ENCODE measurements around the gene CYB5RL. TPM values are rescaled to one million over a fixed set of nuclear protein-coding genes. Genes with fewer than 3 reads are reported as not detected.

CYB5RL gene
- total and polyA plus RNA-seq, 4 donors, result 2.2 to 9.0 (median 5.2) TPM

DNA sequence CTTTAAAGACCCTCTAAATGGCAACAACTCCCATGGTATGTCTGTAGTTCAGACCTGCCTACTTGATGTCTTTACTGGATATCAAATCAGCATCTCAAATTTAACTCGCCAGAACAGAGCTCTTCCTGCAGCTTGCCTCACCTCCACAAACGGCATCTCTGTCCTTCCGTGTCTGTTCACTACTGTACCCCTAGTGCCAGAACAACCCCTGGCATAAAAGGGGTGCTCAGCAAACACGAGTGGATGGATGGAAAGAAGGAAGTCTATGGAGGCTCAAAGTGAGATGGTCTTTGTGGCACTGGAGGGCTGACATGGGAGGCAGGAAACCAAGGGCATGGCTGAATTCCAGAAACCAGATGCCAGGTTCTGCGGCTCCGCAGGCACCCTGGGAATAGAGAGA lies 22.9 kb upstream of the CYB5RL start:
- no peaks in the 10 kb centered on the region for H3K9me3 ChIP-seq (ENCODE audit: control insufficient read depth in 4 of 4, insufficient read depth in 3 of 4, low read length in 3 of 4)
- TF ChIP-seq, protein P1, sequence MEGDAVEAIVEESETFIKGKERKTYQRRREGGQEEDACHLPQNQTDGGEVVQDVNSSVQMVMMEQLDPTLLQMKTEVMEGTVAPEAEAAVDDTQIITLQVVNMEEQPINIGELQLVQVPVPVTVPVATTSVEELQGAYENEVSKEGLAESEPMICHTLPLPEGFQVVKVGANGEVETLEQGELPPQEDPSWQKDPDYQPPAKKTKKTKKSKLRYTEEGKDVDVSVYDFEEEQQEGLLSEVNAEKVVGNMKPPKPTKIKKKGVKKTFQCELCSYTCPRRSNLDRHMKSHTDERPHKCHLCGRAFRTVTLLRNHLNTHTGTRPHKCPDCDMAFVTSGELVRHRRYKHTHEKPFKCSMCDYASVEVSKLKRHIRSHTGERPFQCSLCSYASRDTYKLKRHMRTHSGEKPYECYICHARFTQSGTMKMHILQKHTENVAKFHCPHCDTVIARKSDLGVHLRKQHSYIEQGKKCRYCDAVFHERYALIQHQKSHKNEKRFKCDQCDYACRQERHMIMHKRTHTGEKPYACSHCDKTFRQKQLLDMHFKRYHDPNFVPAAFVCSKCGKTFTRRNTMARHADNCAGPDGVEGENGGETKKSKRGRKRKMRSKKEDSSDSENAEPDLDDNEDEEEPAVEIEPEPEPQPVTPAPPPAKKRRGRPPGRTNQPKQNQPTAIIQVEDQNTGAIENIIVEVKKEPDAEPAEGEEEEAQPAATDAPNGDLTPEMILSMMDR (IDR thresholded peaks at IDR 0.05; ENCODE audit: control extremely low read depth, extremely low read depth), result no peak
- H3K4me3 ChIP-seq, result no peak overlapping the region
- no peaks in the 10 kb centered on the region for H3K27me3 ChIP-seq (ENCODE audit: control insufficient read depth in 3 of 3, insufficient read depth in 3 of 3, low read length in 2 of 3)
- DNase-seq, result no peak
- 75 to 78% methylated on average over 6 of the region's 6 CpGs for WGBS, 2 donors
- H3K27ac ChIP-seq (ENCODE audit: low read depth in 1 of 2, low read length in 1 of 2), result no peak overlapping the region
- peaks cover 5 to 20% (median 10%) of the 10 kb centered on the region in 5 donors for H3K4me1 ChIP-seq (ENCODE audit: control insufficient read depth in 5 of 5, insufficient read depth in 5 of 5, low read length in 5 of 5)
- H3K9ac ChIP-seq (ENCODE audit: insufficient read depth in 1 of 2, low read length in 2 of 2), result no peak overlapping the region
- H3K36me3 ChIP-seq (ENCODE audit: control insufficient read depth in 4 of 4, insufficient read depth in 4 of 4, low read length in 4 of 4), result peaks cover 7 to 21% (median 19%) of the 10 kb centered on the region in 4 donors
- no peak for ATAC-seq (ENCODE audit: insufficient read depth, low FRiP score)

DNA sequence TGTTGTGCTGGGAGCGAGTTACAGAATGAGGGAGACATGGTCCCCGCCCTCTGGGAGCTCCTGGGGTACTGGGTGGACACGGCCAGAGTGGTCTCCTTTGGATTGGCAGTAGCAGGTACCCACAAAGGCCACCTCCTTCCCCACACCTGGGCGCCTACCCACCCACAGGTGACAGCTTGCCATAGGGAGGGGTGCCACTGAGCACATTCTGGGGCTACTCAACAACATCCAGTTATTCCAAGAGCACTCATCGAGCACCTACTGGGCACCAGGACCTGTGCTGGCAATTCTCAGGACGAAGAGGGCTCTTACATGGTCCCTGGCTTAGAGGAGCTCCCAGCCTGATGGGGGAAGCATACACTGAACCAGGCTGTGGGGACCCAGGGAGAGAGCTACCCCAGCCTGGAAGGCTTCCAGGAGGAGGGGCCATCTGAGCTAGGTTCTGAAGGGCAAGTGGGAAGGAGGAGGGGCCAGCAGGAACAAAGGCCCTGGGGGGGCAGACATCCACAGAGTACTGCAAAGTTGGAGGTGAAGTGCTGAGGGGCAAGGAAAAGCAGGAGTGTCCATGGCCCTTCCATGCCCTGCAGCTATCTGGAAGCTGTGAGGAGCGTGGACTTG lies 22.1 kb upstream of the CYB5RL start:
- Histone ChIP-seq H3K27me3 (ENCODE audit: control insufficient read depth in 3 of 3, insufficient read depth in 3 of 3, low read length in 2 of 3) (no peaks in the 10 kb centered on the region), H3K9me3 (ENCODE audit: control insufficient read depth in 4 of 4, insufficient read depth in 3 of 4, low read length in 3 of 4) (no peaks in the 10 kb centered on the region), H3K9ac (ENCODE audit: insufficient read depth in 1 of 2, low read length in 2 of 2) (no peak overlapping the region), H3K4me1 (ENCODE audit: control insufficient read depth in 5 of 5, insufficient read depth in 5 of 5, low read length in 5 of 5) (peaks cover 5 to 20% (median 10%) of the 10 kb centered on the region in 5 donors), H3K36me3 (ENCODE audit: control insufficient read depth in 4 of 4, insufficient read depth in 4 of 4, low read length in 4 of 4) (peaks cover 11 to 27% (median 24%) of the 10 kb centered on the region in 4 donors), H3K27ac (ENCODE audit: low read depth in 1 of 2, low read length in 1 of 2) (no peak overlapping the region), H3K4me3 (no peak overlapping the region)
- 95% methylated on average over 7 of the region's 7 CpGs for WGBS, 2 donors
- TF ChIP-seq, protein P1 (IDR thresholded peaks at IDR 0.05; ENCODE audit: control extremely low read depth, extremely low read depth), result no peak
- DNase-seq, result peak in 2 of 3 donors; percentile 24 to 31
- ATAC-seq (ENCODE audit: insufficient read depth, low FRiP score), result no peak

DNA sequence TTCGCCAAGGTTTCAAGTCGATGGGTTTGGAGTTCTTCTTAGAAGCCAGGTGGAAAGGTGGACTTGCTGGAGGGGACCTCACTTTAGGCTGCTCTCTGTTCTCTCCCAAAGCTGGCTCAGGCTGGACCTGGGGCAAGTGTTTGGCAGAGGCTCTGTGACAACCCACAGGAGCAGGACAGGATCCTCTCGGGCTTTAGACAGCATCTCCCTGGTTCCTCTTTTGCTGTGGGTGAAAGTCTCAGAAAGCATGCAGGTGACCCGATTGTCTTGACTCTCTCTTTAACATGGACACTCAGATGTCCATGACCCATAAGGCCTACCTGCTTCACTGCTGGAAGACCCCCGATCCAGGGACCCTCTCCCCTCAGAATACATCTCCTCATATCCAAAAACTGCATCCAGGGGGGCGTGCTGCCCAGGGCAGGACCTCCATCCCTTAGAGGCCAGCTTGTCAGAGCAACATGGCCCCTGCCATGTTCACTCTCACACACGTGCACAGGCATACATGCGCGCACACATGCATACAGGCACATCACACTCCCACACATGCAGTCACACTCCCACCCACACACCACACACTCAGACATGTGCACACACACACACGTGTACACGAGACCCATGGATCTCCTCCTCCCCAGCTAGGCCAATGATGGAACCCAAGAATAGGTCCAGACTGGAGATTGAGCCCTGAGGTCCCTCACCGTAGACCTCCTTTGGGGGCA lies 21.4 kb upstream of the CYB5RL start:
- Histone ChIP-seq H3K9me3 (ENCODE audit: control insufficient read depth in 4 of 4, insufficient read depth in 3 of 4, low read length in 3 of 4) (no peaks in the 10 kb centered on the region), H3K27me3 (ENCODE audit: control insufficient read depth in 3 of 3, insufficient read depth in 3 of 3, low read length in 2 of 3) (no peaks in the 10 kb centered on the region), H3K36me3 (ENCODE audit: control insufficient read depth in 4 of 4, insufficient read depth in 4 of 4, low read length in 4 of 4) (peaks cover 18 to 33% (median 30%) of the 10 kb centered on the region in 4 donors), H3K4me3 (no peak overlapping the region), H3K27ac (ENCODE audit: low read depth in 1 of 2, low read length in 1 of 2) (peak overlapping the region in 1 of 2 donors; percentile 50), H3K4me1 (ENCODE audit: control insufficient read depth in 5 of 5, insufficient read depth in 5 of 5, low read length in 5 of 5) (peaks cover 5 to 20% (median 10%) of the 10 kb centered on the region in 5 donors), H3K9ac (ENCODE audit: insufficient read depth in 1 of 2, low read length in 2 of 2) (no peak overlapping the region)
- ATAC-seq (ENCODE audit: insufficient read depth, low FRiP score) (no peak), DNase-seq (no peak)
- WGBS, 2 donors, result 83 to 88% methylated on average over 12 of the region's 12 CpGs
- TF ChIP-seq, protein P1 (IDR thresholded peaks at IDR 0.05; ENCODE audit: control extremely low read depth, extremely low read depth), result no peak

Data from lung (tissue), 12 donors.